ENCODE measurements around the gene RITA1. TPM values are rescaled to one million over a fixed set of nuclear protein-coding genes. Genes with fewer than 3 reads are reported as not detected.

Gene RITA1
- total and polyA plus RNA-seq, 2 experiments from 2014 or later, result 20.0 to 40.4 TPM

DNA sequence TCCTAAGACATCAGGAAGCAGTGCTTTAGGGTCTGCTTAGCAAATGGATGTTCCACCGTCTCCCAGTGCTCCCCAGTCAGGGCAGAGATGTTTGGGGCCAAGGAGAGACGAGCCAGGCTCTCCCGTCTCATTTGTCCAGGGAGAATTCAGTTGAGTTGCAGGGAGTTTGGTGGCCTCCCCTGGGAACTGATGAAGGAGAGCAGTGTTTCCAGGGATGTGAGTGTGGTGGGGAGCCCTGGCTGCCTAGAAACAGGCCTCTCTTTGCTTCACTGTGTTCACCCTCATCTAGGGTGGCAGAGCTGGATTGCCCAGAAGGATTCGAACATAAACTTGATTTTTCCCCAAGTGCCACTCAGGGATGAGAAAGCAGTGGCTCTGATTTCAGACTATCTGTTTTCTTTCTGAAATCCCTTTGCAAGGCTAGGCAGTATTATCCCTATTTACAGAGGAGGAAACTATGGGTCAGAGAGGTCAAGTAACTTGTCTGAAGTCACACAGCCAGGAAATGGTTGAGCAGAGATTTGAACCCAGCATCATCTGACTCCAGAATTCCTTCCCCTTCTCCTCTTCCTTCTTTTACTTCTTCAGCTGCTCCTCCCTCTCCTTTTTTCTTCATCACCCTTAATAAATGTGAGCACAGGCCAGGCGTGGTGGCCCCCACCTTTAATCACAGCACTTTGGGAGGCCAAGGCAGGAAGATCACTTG is 42.3 kb downstream of the RITA1 start (continued):
- TF ChIP-seq ZNF331 (CRISPR knock-in tag; IDR thresholded peaks at IDR 0.05; ENCODE audit: low read depth) (no peak), NANOG (IDR thresholded peaks at IDR 0.05; ENCODE audit: borderline replicate concordance) (no peak)
- TF ChIP-seq, protein P1, sequence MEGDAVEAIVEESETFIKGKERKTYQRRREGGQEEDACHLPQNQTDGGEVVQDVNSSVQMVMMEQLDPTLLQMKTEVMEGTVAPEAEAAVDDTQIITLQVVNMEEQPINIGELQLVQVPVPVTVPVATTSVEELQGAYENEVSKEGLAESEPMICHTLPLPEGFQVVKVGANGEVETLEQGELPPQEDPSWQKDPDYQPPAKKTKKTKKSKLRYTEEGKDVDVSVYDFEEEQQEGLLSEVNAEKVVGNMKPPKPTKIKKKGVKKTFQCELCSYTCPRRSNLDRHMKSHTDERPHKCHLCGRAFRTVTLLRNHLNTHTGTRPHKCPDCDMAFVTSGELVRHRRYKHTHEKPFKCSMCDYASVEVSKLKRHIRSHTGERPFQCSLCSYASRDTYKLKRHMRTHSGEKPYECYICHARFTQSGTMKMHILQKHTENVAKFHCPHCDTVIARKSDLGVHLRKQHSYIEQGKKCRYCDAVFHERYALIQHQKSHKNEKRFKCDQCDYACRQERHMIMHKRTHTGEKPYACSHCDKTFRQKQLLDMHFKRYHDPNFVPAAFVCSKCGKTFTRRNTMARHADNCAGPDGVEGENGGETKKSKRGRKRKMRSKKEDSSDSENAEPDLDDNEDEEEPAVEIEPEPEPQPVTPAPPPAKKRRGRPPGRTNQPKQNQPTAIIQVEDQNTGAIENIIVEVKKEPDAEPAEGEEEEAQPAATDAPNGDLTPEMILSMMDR (conservative IDR thresholded peaks at IDR 0.05; ENCODE audit: low read depth in 2 of 2), result no peak

DNA sequence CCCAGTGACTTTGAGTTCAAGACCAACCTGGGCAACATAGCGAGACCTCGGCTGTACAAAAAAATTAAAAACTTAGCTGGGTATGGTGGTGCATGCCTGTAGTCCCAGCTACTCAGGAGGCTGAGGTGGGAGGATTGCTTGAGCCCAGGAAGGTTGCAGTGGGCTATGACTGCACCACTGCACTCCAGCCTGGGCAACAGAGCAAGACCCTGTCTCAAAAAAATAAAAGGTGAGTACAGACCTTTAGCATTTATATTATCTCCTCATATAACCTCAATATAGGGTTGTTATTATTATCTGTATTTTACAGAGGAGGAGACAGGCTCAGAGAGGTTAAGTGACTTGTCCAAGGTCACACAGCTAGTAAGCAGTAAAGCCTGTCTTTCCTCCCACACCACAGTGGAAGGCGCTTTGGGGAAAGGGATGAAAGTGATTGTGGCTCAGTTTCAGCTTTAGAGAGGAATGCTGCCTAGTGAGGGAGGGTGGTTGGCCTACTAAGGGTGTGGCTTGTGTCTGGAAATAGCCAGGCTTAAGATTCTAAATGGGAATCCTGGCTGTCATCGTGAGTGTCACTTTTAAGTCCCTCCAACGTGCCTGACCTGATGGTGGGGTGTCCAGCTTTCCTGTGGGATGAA is 43.0 kb downstream of the RITA1 start:
- no peak overlapping the region for H3K27ac ChIP-seq (ENCODE audit: low read depth)
- TF ChIP-seq ZNF331 (CRISPR knock-in tag; IDR thresholded peaks at IDR 0.05; ENCODE audit: low read depth) (no peak), STAT1 (IDR thresholded peaks at IDR 0.05; ENCODE audit: unreplicated experiment) (no peak)
- no peak overlapping the region for H3K4me3 ChIP-seq

DNA sequence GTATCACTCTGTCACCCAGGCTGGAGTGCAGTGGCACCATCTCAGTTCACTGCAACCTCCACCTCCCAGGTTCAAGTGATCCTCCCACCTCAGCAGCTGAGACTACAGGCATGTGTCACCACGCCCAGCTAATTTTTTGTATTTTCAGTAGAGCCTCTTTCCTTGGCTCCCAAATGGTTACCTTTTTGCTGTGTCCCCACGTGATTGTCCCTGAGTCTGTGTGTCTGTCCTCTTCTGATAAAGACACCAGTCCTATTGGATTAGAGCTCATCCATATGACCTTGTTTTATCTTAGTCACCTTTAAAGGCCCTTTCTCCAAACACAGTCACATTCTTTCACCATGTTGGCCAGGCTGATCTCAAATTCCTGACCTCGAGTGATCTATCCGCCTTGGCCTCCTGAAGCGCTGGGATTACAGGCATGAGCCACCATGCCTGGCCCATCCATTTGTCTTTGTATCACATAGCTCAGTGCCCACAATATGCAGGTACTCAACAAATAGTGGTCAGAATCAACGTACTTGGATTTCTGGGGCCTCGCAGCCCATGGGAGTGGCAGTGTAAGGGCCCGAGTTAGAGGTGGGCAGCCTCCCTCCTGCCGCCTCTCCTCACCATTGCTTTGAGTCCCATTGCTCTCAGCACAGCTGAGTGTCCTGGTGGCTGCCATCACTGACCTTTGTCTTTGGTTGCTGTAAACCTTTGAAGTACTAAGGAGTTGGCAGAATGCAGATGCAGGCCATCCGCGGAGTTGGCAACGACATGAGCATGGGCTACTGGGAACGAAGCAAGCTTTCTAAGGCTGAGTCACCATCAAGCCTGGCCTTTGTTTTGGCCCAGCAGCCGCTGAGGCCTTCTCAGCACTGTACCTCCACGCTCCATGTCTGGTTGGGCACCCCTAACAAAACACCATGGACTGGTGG is 45.1 kb downstream of the RITA1 start:
- Histone ChIP-seq H3F3A (replicated peaks; ENCODE audit: low read depth) (no peaks in the 10 kb centered on the region), H3K4me1 (ENCODE audit: insufficient read depth) (peaks cover 15% of the 10 kb centered on the region), H3K4me2 (no peak overlapping the region), H3K36me3 (ENCODE audit: insufficient read depth) (peaks cover 9% of the 10 kb centered on the region; the same call in 1 of the 2 replicates), H3K27me3 (ENCODE audit: insufficient read depth) (no peaks in the 10 kb centered on the region), H2AFZ (no peak overlapping the region), H3K9me2 (ENCODE audit: insufficient read depth) (no peaks in the 10 kb centered on the region), H3K4me3 (no peak overlapping the region), H3K27ac (ENCODE audit: low read depth) (no peak overlapping the region), H4K20me1 (replicated peaks; ENCODE audit: insufficient read depth) (no peaks in the 10 kb centered on the region), H3K79me2 (replicated peaks; ENCODE audit: insufficient read depth) (no peaks in the 10 kb centered on the region)
- ATAC-seq, result no peak
- peaks cover 33% of the 10 kb centered on the region for H3K4me1 Mint-ChIP-seq
- H3K9me3 Mint-ChIP-seq, result no peaks in the 10 kb centered on the region; the same call in 2 of the 3 replicates
- DNase-seq (ENCODE audit: low spot score), result no peak
- H3K4me3 Mint-ChIP-seq, result no peak overlapping the region
- H3K36me3 Mint-ChIP-seq (ENCODE audit: low read depth), result peaks cover 45% of the 10 kb centered on the region
- H3K27me3 Mint-ChIP-seq (ENCODE audit: insufficient read depth, low read depth, poor library complexity), result peaks cover 6% of the 10 kb centered on the region
- H3K27ac Mint-ChIP-seq, result peak overlapping the region; percentile 70; the same call in 1 of the 2 replicates
- TF ChIP-seq, protein P2, sequence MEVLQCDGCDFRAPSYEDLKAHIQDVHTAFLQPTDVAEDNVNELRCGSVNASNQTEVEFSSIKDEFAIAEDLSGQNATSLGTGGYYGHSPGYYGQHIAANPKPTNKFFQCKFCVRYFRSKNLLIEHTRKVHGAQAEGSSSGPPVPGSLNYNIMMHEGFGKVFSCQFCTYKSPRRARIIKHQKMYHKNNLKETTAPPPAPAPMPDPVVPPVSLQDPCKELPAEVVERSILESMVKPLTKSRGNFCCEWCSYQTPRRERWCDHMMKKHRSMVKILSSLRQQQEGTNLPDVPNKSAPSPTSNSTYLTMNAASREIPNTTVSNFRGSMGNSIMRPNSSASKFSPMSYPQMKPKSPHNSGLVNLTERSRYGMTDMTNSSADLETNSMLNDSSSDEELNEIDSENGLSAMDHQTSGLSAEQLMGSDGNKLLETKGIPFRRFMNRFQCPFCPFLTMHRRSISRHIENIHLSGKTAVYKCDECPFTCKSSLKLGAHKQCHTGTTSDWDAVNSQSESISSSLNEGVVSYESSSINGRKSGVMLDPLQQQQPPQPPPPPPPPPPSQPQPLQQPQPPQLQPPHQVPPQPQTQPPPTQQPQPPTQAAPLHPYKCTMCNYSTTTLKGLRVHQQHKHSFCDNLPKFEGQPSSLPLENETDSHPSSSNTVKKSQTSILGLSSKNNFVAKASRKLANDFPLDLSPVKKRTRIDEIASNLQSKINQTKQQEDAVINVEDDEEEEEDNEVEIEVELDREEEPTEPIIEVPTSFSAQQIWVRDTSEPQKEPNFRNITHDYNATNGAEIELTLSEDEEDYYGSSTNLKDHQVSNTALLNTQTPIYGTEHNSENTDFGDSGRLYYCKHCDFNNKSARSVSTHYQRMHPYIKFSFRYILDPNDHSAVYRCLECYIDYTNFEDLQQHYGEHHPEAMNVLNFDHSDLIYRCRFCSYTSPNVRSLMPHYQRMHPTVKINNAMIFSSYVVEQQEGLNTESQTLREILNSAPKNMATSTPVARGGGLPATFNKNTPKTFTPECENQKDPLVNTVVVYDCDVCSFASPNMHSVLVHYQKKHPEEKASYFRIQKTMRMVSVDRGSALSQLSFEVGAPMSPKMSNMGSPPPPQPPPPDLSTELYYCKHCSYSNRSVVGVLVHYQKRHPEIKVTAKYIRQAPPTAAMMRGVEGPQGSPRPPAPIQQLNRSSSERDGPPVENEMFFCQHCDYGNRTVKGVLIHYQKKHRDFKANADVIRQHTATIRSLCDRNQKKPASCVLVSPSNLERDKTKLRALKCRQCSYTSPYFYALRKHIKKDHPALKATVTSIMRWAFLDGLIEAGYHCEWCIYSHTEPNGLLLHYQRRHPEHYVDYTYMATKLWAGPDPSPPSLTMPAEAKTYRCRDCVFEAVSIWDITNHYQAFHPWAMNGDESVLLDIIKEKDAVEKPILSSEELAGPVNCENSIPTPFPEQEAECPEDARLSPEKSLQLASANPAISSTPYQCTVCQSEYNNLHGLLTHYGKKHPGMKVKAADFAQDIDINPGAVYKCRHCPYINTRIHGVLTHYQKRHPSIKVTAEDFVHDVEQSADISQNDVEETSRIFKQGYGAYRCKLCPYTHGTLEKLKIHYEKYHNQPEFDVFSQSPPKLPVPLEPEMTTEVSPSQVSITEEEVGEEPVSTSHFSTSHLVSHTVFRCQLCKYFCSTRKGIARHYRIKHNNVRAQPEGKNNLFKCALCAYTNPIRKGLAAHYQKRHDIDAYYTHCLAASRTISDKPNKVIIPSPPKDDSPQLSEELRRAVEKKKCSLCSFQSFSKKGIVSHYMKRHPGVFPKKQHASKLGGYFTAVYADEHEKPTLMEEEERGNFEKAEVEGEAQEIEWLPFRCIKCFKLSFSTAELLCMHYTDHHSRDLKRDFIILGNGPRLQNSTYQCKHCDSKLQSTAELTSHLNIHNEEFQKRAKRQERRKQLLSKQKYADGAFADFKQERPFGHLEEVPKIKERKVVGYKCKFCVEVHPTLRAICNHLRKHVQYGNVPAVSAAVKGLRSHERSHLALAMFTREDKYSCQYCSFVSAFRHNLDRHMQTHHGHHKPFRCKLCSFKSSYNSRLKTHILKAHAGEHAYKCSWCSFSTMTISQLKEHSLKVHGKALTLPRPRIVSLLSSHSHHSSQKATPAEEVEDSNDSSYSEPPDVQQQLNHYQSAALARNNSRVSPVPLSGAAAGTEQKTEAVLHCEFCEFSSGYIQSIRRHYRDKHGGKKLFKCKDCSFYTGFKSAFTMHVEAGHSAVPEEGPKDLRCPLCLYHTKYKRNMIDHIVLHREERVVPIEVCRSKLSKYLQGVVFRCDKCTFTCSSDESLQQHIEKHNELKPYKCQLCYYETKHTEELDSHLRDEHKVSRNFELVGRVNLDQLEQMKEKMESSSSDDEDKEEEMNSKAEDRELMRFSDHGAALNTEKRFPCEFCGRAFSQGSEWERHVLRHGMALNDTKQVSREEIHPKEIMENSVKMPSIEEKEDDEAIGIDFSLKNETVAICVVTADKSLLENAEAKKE (CRISPR knock-in tag; IDR thresholded peaks at IDR 0.05), result no peak
- TF ChIP-seq, protein P3, sequence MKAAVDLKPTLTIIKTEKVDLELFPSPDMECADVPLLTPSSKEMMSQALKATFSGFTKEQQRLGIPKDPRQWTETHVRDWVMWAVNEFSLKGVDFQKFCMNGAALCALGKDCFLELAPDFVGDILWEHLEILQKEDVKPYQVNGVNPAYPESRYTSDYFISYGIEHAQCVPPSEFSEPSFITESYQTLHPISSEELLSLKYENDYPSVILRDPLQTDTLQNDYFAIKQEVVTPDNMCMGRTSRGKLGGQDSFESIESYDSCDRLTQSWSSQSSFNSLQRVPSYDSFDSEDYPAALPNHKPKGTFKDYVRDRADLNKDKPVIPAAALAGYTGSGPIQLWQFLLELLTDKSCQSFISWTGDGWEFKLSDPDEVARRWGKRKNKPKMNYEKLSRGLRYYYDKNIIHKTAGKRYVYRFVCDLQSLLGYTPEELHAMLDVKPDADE (IDR thresholded peaks at IDR 0.05), result no peak
- TF ChIP-seq STAT1 (IDR thresholded peaks at IDR 0.05; ENCODE audit: unreplicated experiment) (no peak), POLR2AphosphoS5 (IDR thresholded peaks at IDR 0.05; ENCODE audit: low read depth) (no peak)

More for the DNA sequence above, 43.0 kb downstream of the RITA1 start:
- Mint-ChIP-seq H3K27me3 (ENCODE audit: insufficient read depth, low read depth, poor library complexity) (peaks cover 6% of the 10 kb centered on the region), H3K9me3 (no peaks in the 10 kb centered on the region; the same call in 2 of the 3 replicates), H3K4me1 (peaks cover 27% of the 10 kb centered on the region), H3K36me3 (ENCODE audit: low read depth) (peaks cover 41% of the 10 kb centered on the region), H3K27ac (no peak overlapping the region), H3K4me3 (no peak overlapping the region)
- no peak overlapping the region for H3K4me2 ChIP-seq
- H3K36me3 ChIP-seq (ENCODE audit: insufficient read depth), result peaks cover 9% of the 10 kb centered on the region; the same call in 1 of the 2 replicates
- no peaks in the 10 kb centered on the region for H3K9me2 ChIP-seq (ENCODE audit: insufficient read depth)
- DNase-seq (ENCODE audit: low spot score), result no peak
- no peak overlapping the region for H2AFZ ChIP-seq
- no peaks in the 10 kb centered on the region for H4K20me1 ChIP-seq (replicated peaks; ENCODE audit: insufficient read depth)
- no peaks in the 10 kb centered on the region for H3K79me2 ChIP-seq (replicated peaks; ENCODE audit: insufficient read depth)
- H3K4me1 ChIP-seq (ENCODE audit: insufficient read depth), result peaks cover 8% of the 10 kb centered on the region
- ATAC-seq, result no peak
- no peaks in the 10 kb centered on the region for H3K27me3 ChIP-seq (ENCODE audit: insufficient read depth)
- H3F3A ChIP-seq (replicated peaks; ENCODE audit: low read depth), result no peaks in the 10 kb centered on the region
